ENCODE results near the gene TPPP2.

The TPPP2 gene

DNA sequence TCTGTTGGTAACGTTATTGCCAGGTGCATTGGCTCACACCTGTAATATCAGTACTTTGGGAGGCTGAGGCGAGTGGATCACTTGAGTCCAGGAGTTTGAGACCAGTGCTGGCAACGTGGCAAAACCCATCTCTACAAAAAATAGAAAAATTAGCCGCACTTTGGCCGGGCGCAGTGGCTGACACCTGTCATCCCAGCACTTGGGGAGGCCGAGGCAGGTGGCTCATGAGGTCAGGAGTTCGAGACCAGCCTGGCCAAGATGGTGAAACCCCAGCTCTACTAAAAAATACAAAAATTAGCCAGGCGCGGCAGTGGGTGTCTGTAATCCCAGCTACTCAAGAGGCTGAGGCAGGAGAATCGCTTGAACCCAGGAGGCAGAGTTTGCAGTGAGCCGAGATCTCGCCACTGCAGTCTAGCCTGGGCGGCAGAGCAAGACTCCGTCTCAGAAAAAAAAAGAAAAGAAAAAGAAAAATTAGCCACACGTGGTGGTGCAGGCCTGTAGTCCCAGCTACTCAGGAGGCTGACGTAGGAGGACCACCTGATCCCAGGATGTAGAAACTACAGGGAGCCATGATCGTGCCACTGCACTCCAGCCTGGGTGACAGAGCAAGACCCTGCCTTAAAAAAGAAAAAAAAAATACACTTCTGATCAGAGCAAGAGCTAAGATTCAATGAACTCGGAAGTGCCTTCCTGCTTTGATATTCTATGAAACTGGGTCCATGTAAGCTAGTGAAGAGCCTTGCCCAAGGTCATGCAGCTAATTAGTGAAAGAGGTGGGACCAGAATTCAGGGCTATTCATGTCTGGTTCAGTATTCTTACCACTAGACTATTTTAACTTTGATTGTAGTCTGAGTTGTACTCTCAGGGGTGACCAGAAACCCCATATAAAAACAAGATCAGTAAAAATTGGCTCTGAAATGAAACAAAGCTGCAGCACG, 23.4 kb downstream of the TPPP2 start:
- no peak overlapping the region for H3K4me3 ChIP-seq (ENCODE audit: low read depth, low read length)
- no peak for TF ChIP-seq CTCF (IDR thresholded peaks at IDR 0.05; ENCODE audit: borderline replicate concordance, insufficient read depth, low read depth, low read length)

- no peak overlapping the region for H3K4me3 ChIP-seq (ENCODE audit: low read depth, low read length)
- no peak for TF ChIP-seq CTCF (IDR thresholded peaks at IDR 0.05; ENCODE audit: borderline replicate concordance, insufficient read depth, low read depth, low read length)
These were observed 24.2 kb downstream of the TPPP2 start for GRCh38 chr14:21054123-21054767.

DNA sequence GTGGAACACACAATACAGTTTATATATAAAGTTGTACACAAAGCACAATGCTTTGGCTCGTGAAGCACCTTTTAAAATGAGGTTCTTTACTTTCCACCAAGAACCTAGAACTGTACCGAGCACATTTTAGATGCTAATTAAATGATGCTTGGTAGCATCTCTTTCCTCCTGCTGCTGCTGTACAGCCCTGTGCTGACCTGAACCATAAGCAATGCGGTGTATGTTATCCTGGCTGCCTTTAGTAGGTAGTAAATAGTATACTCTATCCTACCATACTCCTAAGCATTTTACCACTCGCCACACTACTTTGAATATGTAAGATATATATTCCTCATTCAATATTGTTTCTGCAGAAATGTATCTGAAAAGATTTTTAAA, 24.7 kb downstream of the TPPP2 start:
- no peak overlapping the region for H3K4me3 ChIP-seq (ENCODE audit: low read depth, low read length)
- TF ChIP-seq CTCF (IDR thresholded peaks at IDR 0.05; ENCODE audit: borderline replicate concordance, insufficient read depth, low read depth, low read length) = no peak

GRCh38 chr14:21055432-21056117, 25.6 kb downstream of the TPPP2 start:
- no peak overlapping the region for H3K4me3 ChIP-seq (ENCODE audit: low read depth, low read length)
- TF ChIP-seq CTCF (IDR thresholded peaks at IDR 0.05; ENCODE audit: borderline replicate concordance, insufficient read depth, low read depth, low read length) = no peak

- TF ChIP-seq CTCF (IDR thresholded peaks at IDR 0.05; ENCODE audit: borderline replicate concordance, insufficient read depth, low read depth, low read length) = no peak
- no peak overlapping the region for H3K4me3 ChIP-seq (ENCODE audit: low read depth, low read length)
These were observed 26.6 kb downstream of the TPPP2 start for GRCh38 chr14:21056520-21057163.

GRCh38 chr14:21057803-21058675, 28.0 kb downstream of the TPPP2 start, which contains the start of gene RNASE8:
TSS of gene RNASE8 (plus strand) at chr14:21057822. CDS start at chr14:21057893, 71 bp downstream.
- no peak for TF ChIP-seq CTCF (IDR thresholded peaks at IDR 0.05; ENCODE audit: borderline replicate concordance, insufficient read depth, low read depth, low read length)
- H3K4me3 ChIP-seq (ENCODE audit: low read depth, low read length) = no peak within 1 kb of the TSS
